B cell (primary cell): ENCODE measurements around the gene RCE1. TPM values are rescaled to one million over a fixed set of nuclear protein-coding genes. Genes with fewer than 3 reads are reported as not detected.

Source experiments
- ATAC-seq: fragments of 200-7000 bp; cut with Tn5 transposase; one replicate; pipeline ENCODE4 v1.10.0; 2021; ENCODE audit warnings: low read depth, mild to moderate bottlenecking, moderate number of reproducible peaks, moderate library complexity
- CTCF ChIA-PET: fragments of 350-600 bp; sonication (Branson Sonifier 250); formaldehyde crosslinking; loops from one replicate; lab custom pipeline; 2021; ENCODE audit warnings: antibody characterized with exemption, inconsistent platforms; lab: Charles Lee
- POLR2A ChIA-PET: fragments of 350-600 bp; sonication (Branson Sonifier 250); formaldehyde crosslinking; loops from one replicate; lab custom pipeline; 2021; ENCODE audit warnings: antibody characterized with exemption; lab: Charles Lee
- DNase-seq: peaks from one replicate; pipeline ENCODE4 v3.0.0; 2013
- H2AFZ ChIP-seq: 2 replicates; pipeline ENCODE4 v1.6.1; 2012; ENCODE audit warnings: mild to moderate bottlenecking, low read depth, low read length; ENCODE audit not compliant: insufficient read depth, poor library complexity, severe bottlenecking
- H3K27ac ChIP-seq, 2 donors: 1 replicate in 1 of 2; 2 replicates in 1 of 2; pipeline ENCODE4 v1.5.1; 2012 to 2013; ENCODE audit warnings: low read length in 2 of 2, mild to moderate bottlenecking in 2 of 2, moderate library complexity in 1 of 2
- H3K27me3 ChIP-seq, 4 experiments: fragments of 200-600 bp in 1 of 4; sonication (generic) in 1 of 4; replicated peaks in 1 of 4; 1 replicate in 2 of 4; 2 replicates in 2 of 4; pipeline versions ENCODE4 v1.6.1 to v1.7.0; 2013 to 2016; ENCODE audit warnings: low read length in 3 of 4, mild to moderate bottlenecking in 2 of 4, mixed read lengths in 1 of 4, moderate library complexity in 1 of 4; ENCODE audit not compliant: insufficient read depth in 4 of 4, control insufficient read depth in 3 of 4; ENCODE audit errors: control extremely low read depth in 1 of 4
- H3K36me3 ChIP-seq, 2 experiments: replicated peaks in 1 of 2; 1 replicate in 1 of 2; 2 replicates in 1 of 2; pipeline versions ENCODE4 v1.6.1 to v1.7.1; 2013; ENCODE audit warnings: low read length in 1 of 2; ENCODE audit not compliant: insufficient read depth in 2 of 2, control insufficient read depth in 1 of 2; ENCODE audit errors: control extremely low read depth in 1 of 2, extremely low read depth in 1 of 2
- H3K4me1 ChIP-seq, 2 donors: fragments of 200-600 bp in 1 of 2; sonication (generic) in 1 of 2; 1 replicate in 1 of 2; 2 replicates in 1 of 2; pipeline versions ENCODE4 v1.5.1 to v1.6.1; 2013 to 2017; ENCODE audit warnings: low read length in 2 of 2; ENCODE audit not compliant: control insufficient read depth in 2 of 2, insufficient read depth in 2 of 2
- H3K4me2 ChIP-seq: replicated peaks from 2 replicates; pipeline ENCODE3; 2012; ENCODE audit warnings: mild to moderate bottlenecking, low read depth, low read length; ENCODE audit not compliant: poor library complexity, severe bottlenecking
- H3K4me3 ChIP-seq, 5 experiments: fragments of 200-600 bp in 1 of 5; sonication (generic) in 1 of 5; 1 replicate in 3 of 5; 2 replicates in 2 of 5; pipeline versions ENCODE4 v1.5.1 to v1.7.0; 2011 to 2016; ENCODE audit warnings: low read length in 4 of 5, mild to moderate bottlenecking in 4 of 5, low read depth in 2 of 5, control low read depth in 1 of 5, moderate library complexity in 1 of 5; ENCODE audit not compliant: insufficient read depth in 1 of 5; ENCODE audit errors: control extremely low read depth in 1 of 5, extremely low read depth in 1 of 5
- H3K79me2 ChIP-seq: fragments of 200-600 bp; sonication (generic); one replicate; pipeline ENCODE4 v1.6.0; 2016; ENCODE audit warnings: low read length; ENCODE audit not compliant: control insufficient read depth, insufficient read depth
- H3K9ac ChIP-seq: fragments of 200-600 bp; sonication (generic); 2 replicates; pipeline ENCODE4 v1.6.1; 2017; ENCODE audit warnings: mild to moderate bottlenecking, low read length, moderate library complexity
- H3K9me3 ChIP-seq, 3 donors: one replicate each; pipeline versions ENCODE4 v1.6.1 to v1.7.1; 2013; ENCODE audit warnings: low read length in 2 of 3; ENCODE audit not compliant: control insufficient read depth in 2 of 3, insufficient read depth in 1 of 3; ENCODE audit errors: control extremely low read depth in 1 of 3
- H4K20me1 ChIP-seq: 2 replicates; pipeline ENCODE4 v1.6.0; 2012; ENCODE audit warnings: mild to moderate bottlenecking, low read length; ENCODE audit not compliant: insufficient read depth, control insufficient read depth, poor library complexity, severe bottlenecking
- H3K27ac Mint-ChIP-seq: one replicate; pipeline ENCODE4 v1.8.0; 2021; ENCODE audit warnings: mixed read lengths
- H3K27me3 Mint-ChIP-seq: one replicate; pipeline ENCODE4 v1.8.0; 2021; ENCODE audit warnings: mixed read lengths
- H3K4me1 Mint-ChIP-seq: one replicate; pipeline ENCODE4 v1.8.0; 2021; ENCODE audit warnings: mixed read lengths
- H3K4me3 Mint-ChIP-seq: one replicate; pipeline ENCODE4 v1.8.0; 2021; ENCODE audit warnings: mixed read lengths
- H3K9me3 Mint-ChIP-seq: one replicate; pipeline ENCODE4 v1.8.0; 2022; ENCODE audit warnings: mixed read lengths; ENCODE audit not compliant: insufficient read depth
- EZH2 ChIP-seq: IDR thresholded peaks from 2 replicates; pipeline ENCODE4 v1.6.1; 2012; ENCODE audit warnings: borderline replicate concordance, low read depth, mild to moderate bottlenecking, moderate library complexity, low read length; ENCODE audit not compliant: insufficient read depth, poor library complexity, severe bottlenecking
- WGBS: methylation state at CpG from one replicate; pipeline ENCODE4 v1.1.5; 2013; ENCODE audit warnings: missing lambda C conversion rate; ENCODE audit not compliant: insufficient coverage; 5-methylcytosine and 5-hydroxymethylcytosine counted together
- intact Hi-C: fragments of 100-400 bp; cut with micrococcal nuclease; formaldehyde crosslinking; loops from one replicate; pipeline ENCODE4 v1.10.0; 2022
- polyA plus RNA-seq: library from polyadenylated mRNA; depleted of rRNA; stranded (reverse); fragments of >200 nt; gene quantifications from 2 replicates; pipeline ENCODE4 v1.2.3, GENCODE V29; 2012
- total RNA-seq, 2 donors: library from RNA; stranded (reverse); fragments of 120-200 nt in 1 of 2; gene quantifications; 1 replicate in 1 of 2; 2 replicates in 1 of 2; pipeline versions ENCODE4 v1.2.3 to v1.2.4, GENCODE V29; 2013 to 2022
- TF ChIP-seq, protein P1 (sequence below): fragments of 200-600 bp; IDR thresholded peaks from one replicate; pipeline ENCODE4 v1.8.0; 2022; ENCODE audit warnings: antibody characterized with exemption, mild to moderate bottlenecking

The RCE1 gene
- total and polyA plus RNA-seq, 2 donors (not counting 1 experiment from before 2014, with no cell fraction given), result 31.6 to 59.7 TPM

DNA sequence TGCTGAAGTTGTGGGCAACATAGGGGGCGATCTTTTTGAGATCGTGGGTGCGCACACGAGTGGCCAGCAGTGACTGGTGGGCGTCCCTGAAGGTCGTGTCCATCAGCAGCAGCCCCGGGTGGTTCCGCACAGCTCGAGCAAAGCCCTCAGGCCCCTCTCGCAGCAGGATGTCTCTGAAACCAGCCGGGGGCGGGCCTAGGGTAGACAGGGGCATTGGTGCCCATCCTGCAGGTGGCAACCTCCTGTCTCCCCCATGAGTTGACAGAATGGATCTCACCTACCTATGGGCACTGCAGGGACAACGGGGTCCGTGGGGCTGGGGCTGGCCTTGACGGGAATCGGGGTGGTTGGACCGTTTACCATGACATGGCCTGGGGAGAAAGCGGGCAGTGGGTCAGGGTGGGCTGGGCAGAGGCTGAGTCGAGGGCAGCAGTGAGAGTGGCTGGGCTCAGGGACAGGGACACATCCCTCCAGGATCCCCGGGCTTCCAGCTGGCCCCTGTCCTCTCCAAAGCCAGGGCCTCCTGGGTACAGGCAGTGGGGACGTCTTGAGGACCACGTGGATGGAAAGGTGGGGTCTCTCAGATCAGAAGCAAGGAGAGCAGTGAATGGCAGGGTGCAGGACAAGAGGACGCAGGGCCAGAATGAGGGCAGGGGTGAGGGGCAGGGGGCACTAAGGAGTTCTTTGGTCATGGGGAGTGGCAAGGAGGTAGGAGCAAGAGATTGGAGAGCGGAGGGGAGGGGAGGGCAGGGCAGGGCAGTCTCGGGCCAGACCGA, 9.4 kb downstream of the RCE1 start:
- H3K27ac Mint-ChIP-seq, result no peak overlapping the region
- H3K27me3 Mint-ChIP-seq, result no peaks in the 10 kb centered on the region
- Histone ChIP-seq H3K9ac (no peak overlapping the region), H3K27ac (no peak overlapping the region), H3K79me2 (no peaks in the 10 kb centered on the region), H3K36me3 (peaks cover 0 to 7% of the 10 kb centered on the region in 2 experiments), H3K9me3 (no peaks in the 10 kb centered on the region), H3K27me3 (no peaks in the 10 kb centered on the region), H2AFZ (no peak overlapping the region), H3K4me1 (peaks cover 5 to 20% of the 10 kb centered on the region in 2 donors), H3K4me2 (no peak overlapping the region), H4K20me1 (no peaks in the 10 kb centered on the region), H3K4me3 (no peak overlapping the region)
- DNase-seq, result no peak
- ChIA-PET CTCF (interaction anchor here (1.2 to 1.5 kb wide), 2 partner anchors 9 to 15 kb away, joined by 3 to 4 read pairs; no protein-coding TSS in a partner anchor), POLR2A (interaction anchor here (1.6 kb wide), 1 partner anchor 9 kb away, joined by 6 read pairs; the partner anchor contains the start of gene RCE1)
- H3K9me3 Mint-ChIP-seq, result no peaks in the 10 kb centered on the region
- intact Hi-C loops, result no loop called here
- WGBS, result 93% methylated on average over 24 of the region's 26 CpGs
- H3K4me3 Mint-ChIP-seq, result no peak overlapping the region
- peaks cover 14% of the 10 kb centered on the region for H3K4me1 Mint-ChIP-seq
- no peak for ATAC-seq
- TF ChIP-seq, protein P1, sequence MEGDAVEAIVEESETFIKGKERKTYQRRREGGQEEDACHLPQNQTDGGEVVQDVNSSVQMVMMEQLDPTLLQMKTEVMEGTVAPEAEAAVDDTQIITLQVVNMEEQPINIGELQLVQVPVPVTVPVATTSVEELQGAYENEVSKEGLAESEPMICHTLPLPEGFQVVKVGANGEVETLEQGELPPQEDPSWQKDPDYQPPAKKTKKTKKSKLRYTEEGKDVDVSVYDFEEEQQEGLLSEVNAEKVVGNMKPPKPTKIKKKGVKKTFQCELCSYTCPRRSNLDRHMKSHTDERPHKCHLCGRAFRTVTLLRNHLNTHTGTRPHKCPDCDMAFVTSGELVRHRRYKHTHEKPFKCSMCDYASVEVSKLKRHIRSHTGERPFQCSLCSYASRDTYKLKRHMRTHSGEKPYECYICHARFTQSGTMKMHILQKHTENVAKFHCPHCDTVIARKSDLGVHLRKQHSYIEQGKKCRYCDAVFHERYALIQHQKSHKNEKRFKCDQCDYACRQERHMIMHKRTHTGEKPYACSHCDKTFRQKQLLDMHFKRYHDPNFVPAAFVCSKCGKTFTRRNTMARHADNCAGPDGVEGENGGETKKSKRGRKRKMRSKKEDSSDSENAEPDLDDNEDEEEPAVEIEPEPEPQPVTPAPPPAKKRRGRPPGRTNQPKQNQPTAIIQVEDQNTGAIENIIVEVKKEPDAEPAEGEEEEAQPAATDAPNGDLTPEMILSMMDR, result no peak
- no peak for TF ChIP-seq EZH2
